NAMALWA (cell line): ENCODE results near the gene EPOP.
A peak's percentile ranks its signal among the peaks of the same experiment; 100 is the strongest.

ENCODE experiments used
- DNase-seq: peaks from one replicate; pipeline ENCODE4 v3.0.0-alpha.2; 2015; ENCODE audit warnings: low spot score

Gene EPOP

DNA sequence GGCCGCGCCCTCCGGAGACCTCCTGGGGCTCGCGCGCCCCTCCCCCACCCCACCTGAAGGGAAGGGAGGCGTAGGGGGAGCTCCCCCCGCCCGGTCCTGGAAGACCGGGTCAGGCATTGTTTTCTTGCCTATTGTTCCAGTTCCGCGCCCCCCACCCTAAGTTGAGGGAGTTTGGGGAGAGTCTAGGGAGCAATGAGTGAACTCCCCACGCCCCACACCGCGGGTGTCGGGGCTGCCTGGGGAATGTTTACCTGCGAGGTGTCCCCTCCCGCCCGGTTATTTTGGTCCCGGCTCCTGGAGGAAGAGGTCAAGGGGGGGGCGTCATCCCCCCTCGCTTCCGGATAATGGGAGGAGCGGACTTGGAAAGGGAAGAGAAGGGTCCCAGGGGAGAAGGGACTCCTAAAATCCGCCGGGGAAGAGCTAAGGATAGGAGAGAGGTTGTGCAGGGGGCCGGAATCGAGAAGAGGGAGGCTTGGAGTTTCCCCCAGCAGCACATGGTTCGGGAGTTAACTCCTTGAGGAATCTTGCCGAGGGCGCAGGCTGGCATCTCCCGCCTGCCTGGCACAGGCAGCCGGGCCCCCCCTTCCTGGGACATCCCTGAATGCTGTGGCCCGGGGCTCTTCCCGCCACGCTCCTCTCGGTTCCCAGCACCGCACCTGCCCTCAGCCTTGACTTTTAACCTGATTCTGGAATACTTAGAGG is 31.2 kb upstream of the EPOP start:
- no peak for DNase-seq

DNA sequence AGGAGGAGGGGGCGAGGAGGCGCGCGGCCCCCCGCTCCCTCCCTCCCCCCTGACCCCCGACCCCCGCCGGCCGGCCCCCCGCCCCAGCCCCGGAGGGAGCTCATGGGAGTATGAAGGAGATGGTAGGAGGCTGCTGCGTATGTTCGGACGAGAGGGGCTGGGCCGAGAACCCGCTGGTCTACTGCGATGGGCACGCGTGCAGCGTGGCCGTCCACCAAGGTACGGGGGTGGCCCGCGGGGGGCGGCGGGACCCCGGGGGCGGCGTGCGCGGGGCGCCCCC is 30.7 kb upstream of the EPOP start:
- DNase-seq, result no peak

GRCh38 chr17:38704606-38705522 is 30.1 kb upstream of the EPOP start, which contains the start of gene MLLT6:
Gene MLLT6, plus strand, starts transcription at chr17:38705273. Its CDS starts 360 bp downstream, at chr17:38705633.
- DNase-seq, result peak; percentile 85

GRCh38 chr17:38703742-38704605 is 29.2 kb upstream of the EPOP start:
- DNase-seq, result peak; percentile 87

DNA sequence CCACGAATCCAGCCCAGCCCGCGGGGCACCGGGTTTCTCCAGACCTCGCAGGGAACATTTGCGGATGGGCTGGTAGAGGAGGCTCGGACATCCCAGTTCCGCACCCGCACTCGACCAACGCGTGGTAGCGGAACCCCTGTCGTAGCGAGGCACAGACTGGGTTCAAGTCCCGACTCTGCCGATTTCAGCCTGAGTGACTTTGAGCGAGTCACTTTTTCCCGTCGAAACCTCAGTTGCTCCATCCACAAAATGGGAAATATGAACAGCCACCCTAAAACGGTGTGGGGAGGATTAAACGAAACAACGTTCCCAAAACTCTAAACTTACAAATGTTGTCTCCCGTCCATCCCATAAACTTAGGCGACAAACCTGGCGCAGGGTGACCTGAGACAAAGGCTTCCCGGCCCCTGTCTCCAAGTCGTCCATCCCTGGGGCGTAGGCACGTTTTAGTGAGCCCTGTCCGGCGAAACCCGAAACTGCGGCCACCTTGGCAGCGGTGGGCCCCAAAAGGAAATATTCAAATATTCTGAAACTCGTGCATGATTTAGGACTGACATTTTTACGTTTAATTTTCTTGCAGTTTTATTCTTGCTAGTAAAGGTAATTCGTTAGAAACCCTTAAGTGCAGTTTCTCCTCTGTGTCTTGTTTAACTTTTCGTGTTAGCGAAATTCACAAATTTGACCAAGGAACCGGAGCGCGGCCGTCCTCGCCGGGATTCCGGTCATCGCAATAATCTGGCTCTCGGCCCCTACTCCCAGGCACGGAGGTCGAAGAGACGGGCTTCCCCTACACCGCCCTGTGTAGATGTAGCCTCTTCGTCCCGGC is 28.4 kb upstream of the EPOP start:
- no peak for DNase-seq

- DNase-seq, result peak; percentile 85
Observed at GRCh38 chr17:38702166-38702915, 27.6 kb upstream of the EPOP start.

DNA sequence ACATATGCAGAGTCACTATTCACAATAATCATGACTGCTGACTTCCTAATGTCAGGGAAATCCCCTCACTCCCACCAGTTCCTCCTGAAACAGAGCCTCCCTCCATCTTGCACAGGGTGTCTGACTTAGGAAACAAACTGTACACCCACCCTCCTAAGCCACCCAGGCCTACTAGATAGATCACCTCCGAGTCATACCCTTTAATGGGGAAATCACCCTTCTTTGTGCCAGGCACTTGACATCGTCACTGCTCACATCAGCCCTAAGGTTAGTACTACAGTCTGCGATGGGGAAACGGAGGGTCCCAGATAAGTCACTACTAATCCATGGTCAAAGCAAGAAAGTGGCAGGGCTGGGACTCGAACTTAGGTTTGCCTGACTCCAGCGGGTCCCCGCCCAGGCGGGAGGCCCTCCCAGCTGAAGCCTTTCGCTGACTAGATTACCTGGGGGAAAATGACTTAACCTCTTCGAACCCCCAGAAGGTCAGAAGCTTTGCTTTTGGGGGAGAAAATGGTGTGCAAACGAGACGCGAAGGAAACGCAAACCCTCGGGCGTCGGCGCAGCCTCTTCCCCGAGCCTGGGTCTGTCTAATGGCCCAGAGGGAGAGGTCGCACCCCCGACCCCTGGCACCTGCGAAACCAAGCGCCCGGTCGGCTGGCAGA is 26.9 kb upstream of the EPOP start:
- peak; percentile 80 for DNase-seq

GRCh38 chr17:38698760-38699159 is 24.0 kb upstream of the EPOP start:
- no peak for DNase-seq

DNA sequence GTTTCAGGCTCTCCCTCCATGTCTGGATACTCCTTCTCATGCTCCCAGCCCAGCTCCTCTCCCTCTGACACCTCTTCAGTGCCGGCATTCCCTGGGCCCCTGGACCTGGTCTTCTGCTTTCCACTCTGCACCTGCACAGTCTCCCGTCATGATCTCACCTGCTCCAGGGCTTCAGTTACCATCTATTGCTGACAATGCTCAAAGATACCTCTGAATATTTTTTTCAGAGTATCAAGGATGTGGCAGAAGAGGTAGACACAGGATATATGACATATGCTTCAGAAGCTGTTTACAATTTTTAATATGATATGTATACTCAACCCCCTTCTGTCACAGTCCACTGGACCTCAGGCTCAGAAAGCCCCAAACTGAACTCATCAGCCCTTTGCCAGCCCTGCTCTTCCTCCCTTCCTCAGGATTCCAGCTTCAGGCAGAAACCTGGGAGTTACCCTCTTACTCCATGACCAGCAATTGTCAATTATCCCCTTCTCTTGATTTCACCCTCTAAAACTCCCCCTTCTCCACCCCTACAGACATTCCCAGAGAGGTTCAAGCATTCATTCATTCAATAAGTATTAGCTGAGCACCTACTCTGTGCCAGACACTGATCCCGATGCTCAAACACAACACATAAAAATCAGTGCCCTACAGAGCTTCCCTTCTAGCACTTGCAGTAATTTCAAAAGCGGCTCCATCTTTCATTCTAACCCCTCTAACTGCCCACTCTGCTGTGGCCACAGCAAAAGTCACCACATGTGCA is 22.5 kb upstream of the EPOP start:
- no peak for DNase-seq

- no peak for DNase-seq
Observed at GRCh38 chr17:38693700-38694329, 19.1 kb upstream of the EPOP start.

GRCh38 chr17:38691154-38691553 is 16.4 kb upstream of the EPOP start:
- DNase-seq, result no peak

GRCh38 chr17:38690386-38690785 is 15.6 kb upstream of the EPOP start:
- DNase-seq, result no peak

- DNase-seq, result no peak
Observed at GRCh38 chr17:38687286-38687685, 12.5 kb upstream of the EPOP start.

- no peak for DNase-seq
Observed at GRCh38 chr17:38685491-38685890, 10.7 kb upstream of the EPOP start.

DNA sequence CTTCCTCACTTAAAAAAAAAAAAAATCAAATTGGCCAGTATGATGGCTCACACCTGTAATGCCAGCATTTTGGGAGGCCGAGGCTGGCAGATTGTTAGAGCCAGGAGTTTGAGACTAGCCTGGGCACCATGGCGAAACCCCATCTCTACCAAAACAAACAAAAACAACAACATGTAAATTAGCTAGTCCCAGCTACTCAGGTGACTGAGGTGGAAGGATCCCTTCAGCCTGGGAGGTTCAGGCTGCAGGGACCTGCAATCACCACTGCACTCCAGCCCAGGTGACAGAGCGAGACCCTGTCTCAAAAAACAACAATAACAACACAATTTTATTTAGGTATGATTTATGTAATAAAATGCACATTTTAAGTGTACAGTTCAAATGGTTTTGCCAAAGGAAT is 6.3 kb upstream of the EPOP start:
- no peak for DNase-seq

DNA sequence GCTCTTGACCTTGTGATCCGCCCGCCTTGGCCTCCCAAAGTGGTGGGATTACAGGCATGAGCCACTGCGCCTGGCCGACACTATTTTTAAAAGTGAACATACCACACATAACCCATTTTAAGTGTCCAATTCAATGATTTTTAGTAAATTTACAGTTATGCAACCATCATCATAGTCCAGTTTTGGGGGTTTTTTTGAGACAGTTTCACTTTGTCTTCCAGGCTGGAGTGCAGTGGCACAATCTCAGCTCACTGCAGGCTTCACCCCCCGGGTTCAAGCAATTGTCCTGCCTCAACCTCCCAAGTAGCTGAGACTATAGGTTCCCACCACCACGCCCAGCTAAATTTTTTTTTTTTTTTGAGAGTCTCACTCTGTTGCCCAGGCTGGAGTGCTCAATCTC is 3.1 kb upstream of the EPOP start:
- no peak for DNase-seq

- peak; percentile 89 for DNase-seq
Observed at GRCh38 chr17:38676706-38677504, 2.1 kb upstream of the EPOP start.
